K562 (cell line): Measurements from ENCODE around the gene SLC6A6.

ENCODE experiments used
- ARNT ChIP-seq, 2 experiments: fragments of 450-650 bp; IDR thresholded peaks; 2 replicates each; pipeline ENCODE4 v1.6.1; 2016; ENCODE audit warnings: mild to moderate bottlenecking in 1 of 2
- BRD4 ChIP-seq: fragments of 200-600 bp; sonication (generic); IDR thresholded peaks from 2 replicates; pipeline ENCODE4 v1.6.1; 2017; ENCODE audit warnings: inconsistent platforms
- CREB1 ChIP-seq, 2 experiments: sonication (generic) in 1 of 2; formaldehyde crosslinking in 1 of 2; IDR thresholded peaks; 2 replicates each; pipeline versions ENCODE4 v1.6.1 to v1.8.0; 2012 to 2022; ENCODE audit warnings: inconsistent platforms in 1 of 2, mild to moderate bottlenecking in 1 of 2, missing genetic modification reagents in 1 of 2, moderate library complexity in 1 of 2
- CTCF ChIP-seq, 3 experiments: IDR thresholded peaks in 2 of 3; conservative IDR thresholded peaks in 1 of 3; 2 replicates each; pipeline ENCODE4 v1.5.1; 2011 to 2012; ENCODE audit warnings: low read length in 3 of 3, mild to moderate bottlenecking in 3 of 3, control low read depth in 2 of 3, improper control_type of control experiment in 1 of 3, inconsistent platforms in 1 of 3, low read depth in 1 of 3, mixed read lengths in 1 of 3, moderate library complexity in 1 of 3; ENCODE audit not compliant: insufficient read depth in 2 of 3
- EGR1 ChIP-seq: fragments of 450-650 bp; conservative IDR thresholded peaks from 2 replicates; pipeline ENCODE4 v1.6.1; 2017; ENCODE audit warnings: mild to moderate bottlenecking
- MYNN ChIP-seq, 2 experiments: sonication (generic); formaldehyde crosslinking in 1 of 2; IDR thresholded peaks; 2 replicates each; pipeline versions ENCODE4 v1.5.0 to v1.6.1; 2016 to 2020; ENCODE audit warnings: antibody characterized with exemption in 1 of 2, missing genetic modification reagents in 1 of 2
- NR1H2 ChIP-seq: sonication (generic); formaldehyde crosslinking; IDR thresholded peaks from 2 replicates; pipeline ENCODE4 v1.4.0; 2020; ENCODE audit warnings: mild to moderate bottlenecking, missing genetic modification reagents
- RCOR1 ChIP-seq, 2 experiments: IDR thresholded peaks; 2 replicates each; pipeline ENCODE4 v1.6.1; 2012; ENCODE audit warnings: low read depth in 2 of 2, low read length in 2 of 2, borderline replicate concordance in 1 of 2, improper control_type of control experiment in 1 of 2
- RNF2 ChIP-seq: sonication (generic); IDR thresholded peaks from 2 replicates; pipeline ENCODE4 v1.6.1; 2016
- SOX6 ChIP-seq: fragments of 450-650 bp; IDR thresholded peaks from 2 replicates; pipeline ENCODE4 v1.6.1; 2014; ENCODE audit warnings: mild to moderate bottlenecking
- SPI1 ChIP-seq: IDR thresholded peaks from 2 replicates; pipeline ENCODE4 v1.6.1; 2011; ENCODE audit warnings: low read depth, low read length, control low read depth, borderline replicate concordance

- no peak for TF ChIP-seq SOX6
- no peak for TF ChIP-seq SPI1
- no peak for TF ChIP-seq EGR1
- TF ChIP-seq NR1H2 (CRISPR knock-in tag), result no peak
- TF ChIP-seq RCOR1 (IDR thresholded peaks at IDR 0.05; ENCODE audit: borderline replicate concordance in 1 of 2, low read depth in 2 of 2, low read length in 2 of 2), result no peak
- TF ChIP-seq CTCF (IDR thresholded peaks at IDR 0.05 in 2 of 3, conservative IDR thresholded peaks at IDR 0.05 in 1 of 3; ENCODE audit: insufficient read depth in 2 of 3, low read depth in 1 of 3, low read length in 3 of 3), result peak; percentile 45 to 55 (median 54); a peak in 5 of 6 replicates
- no peak for TF ChIP-seq BRD4
- TF ChIP-seq ARNT (IDR thresholded peaks at IDR 0.05), result no peak
- no peak for TF ChIP-seq CREB1 (IDR thresholded peaks at IDR 0.05)
- no peak for TF ChIP-seq CREB1 (CRISPR knock-in tag; IDR thresholded peaks at IDR 0.05)
- TF ChIP-seq MYNN (IDR thresholded peaks at IDR 0.05), result no peak
- no peak for TF ChIP-seq MYNN (CRISPR knock-in tag; IDR thresholded peaks at IDR 0.05)
- TF ChIP-seq RNF2, result no peak
These were observed 32.4 kb upstream of the SLC6A6 start for GRCh38 chr3:14369675-14370669.
